ENCODE data around the gene ATP10D.

- TF ChIP-seq CTCF (conservative IDR thresholded peaks at IDR 0.05; ENCODE audit: low read depth, low read length) (no peak), EZH2 (IDR thresholded peaks at IDR 0.05; ENCODE audit: low read length, unreplicated experiment) (no peak), EZH2phosphoT487 (IDR thresholded peaks at IDR 0.05; ENCODE audit: borderline replicate concordance, low read length) (no peak)
These were observed 82.4 kb downstream of the ATP10D start for GRCh38 chr4:47567511-47567910.
